ENCODE results near the gene RAVER1.

RAVER1 gene

DNA sequence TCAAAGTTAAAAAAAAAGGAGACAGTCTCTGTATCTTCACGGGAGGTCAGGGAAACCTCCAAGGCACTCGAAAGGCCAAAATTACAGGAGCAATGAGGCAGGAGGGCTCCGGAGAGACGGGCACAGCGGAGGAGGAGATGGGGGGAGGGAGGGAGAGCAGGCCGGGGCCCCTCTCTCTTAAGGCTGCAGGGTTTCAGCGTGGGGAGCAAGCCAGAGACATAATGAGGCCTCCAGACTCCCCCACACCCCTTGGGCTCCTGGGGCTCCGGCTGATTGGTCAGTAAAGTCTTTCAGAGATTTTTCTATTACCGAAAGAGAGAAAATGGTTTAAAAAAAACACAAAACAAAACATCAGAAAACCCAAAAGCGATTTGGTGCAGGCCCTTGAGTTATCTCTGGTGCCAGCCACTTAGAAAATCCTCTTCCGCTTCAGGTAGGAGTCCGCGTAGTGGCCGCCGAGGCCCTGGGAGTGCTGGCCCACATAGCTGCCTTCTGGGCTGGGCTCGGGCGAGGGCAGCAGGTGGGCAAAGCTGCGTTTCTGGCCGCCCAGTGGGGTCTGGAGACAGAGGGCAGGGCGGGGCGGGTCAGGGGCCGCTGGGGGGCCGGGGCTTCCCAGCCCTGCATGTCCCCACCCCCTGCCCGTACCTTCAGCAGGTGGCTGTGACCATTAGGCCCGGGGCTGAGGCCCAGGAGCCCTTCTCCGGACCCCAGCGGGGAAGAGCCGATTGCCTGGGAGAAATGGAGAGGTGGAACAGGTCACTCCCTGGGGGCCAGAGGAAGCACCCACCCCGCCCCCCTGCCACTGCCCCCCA lies 16.1 kb downstream of the RAVER1 start:
- no peak for DNase-seq (ENCODE audit: low read depth)
- H3K4me3 ChIP-seq (ENCODE audit: low read depth, low read length), result no peak overlapping the region
- TF ChIP-seq CTCF (IDR thresholded peaks at IDR 0.05; ENCODE audit: control insufficient read depth, extremely low read depth, insufficient read depth), result no peak

DNA sequence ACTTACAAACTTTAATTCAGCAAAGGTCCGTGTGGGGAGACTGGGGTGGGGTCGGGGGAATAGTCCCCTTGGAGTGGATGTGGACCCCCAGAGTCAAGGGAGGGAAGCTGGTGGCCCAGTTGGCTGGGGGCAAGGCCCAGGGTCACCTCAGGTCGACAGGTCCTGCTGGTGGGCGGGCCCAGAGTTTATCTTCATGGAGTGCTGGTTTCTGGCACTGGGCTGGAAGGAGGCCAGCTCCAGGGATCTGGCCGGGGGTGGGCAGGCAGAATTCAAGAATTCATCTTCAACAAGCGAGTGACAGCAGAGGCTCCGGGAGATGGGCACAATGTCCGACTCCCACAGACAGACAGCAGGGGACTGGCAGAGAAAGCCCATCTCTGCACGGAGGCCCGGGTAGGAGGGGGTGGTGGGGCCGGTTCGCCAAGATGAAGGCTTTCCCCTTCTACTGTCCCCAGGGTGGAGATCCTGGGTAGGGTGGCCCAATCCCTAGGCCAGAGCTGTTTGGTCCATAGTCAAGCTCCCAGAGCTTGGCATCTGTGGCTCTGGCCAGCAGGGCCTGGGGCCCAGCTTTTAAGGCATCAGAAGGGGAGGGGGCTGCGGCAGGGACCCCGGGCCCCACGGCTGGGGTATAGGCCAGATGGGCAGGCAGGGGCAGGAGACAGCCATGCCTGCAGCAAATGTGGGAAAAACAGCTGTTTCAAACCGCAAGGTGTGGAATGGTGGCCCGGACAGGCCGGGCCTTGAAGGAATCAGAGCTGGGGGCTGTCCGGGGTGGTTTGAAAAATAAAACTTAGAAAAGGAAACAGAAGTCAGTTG lies 16.9 kb downstream of the RAVER1 start:
- TF ChIP-seq CTCF (IDR thresholded peaks at IDR 0.05; ENCODE audit: control insufficient read depth, extremely low read depth, insufficient read depth), result no peak
- no peak for DNase-seq (ENCODE audit: low read depth)
- H3K4me3 ChIP-seq (ENCODE audit: low read depth, low read length), result peak overlapping the region; percentile 74

DNA sequence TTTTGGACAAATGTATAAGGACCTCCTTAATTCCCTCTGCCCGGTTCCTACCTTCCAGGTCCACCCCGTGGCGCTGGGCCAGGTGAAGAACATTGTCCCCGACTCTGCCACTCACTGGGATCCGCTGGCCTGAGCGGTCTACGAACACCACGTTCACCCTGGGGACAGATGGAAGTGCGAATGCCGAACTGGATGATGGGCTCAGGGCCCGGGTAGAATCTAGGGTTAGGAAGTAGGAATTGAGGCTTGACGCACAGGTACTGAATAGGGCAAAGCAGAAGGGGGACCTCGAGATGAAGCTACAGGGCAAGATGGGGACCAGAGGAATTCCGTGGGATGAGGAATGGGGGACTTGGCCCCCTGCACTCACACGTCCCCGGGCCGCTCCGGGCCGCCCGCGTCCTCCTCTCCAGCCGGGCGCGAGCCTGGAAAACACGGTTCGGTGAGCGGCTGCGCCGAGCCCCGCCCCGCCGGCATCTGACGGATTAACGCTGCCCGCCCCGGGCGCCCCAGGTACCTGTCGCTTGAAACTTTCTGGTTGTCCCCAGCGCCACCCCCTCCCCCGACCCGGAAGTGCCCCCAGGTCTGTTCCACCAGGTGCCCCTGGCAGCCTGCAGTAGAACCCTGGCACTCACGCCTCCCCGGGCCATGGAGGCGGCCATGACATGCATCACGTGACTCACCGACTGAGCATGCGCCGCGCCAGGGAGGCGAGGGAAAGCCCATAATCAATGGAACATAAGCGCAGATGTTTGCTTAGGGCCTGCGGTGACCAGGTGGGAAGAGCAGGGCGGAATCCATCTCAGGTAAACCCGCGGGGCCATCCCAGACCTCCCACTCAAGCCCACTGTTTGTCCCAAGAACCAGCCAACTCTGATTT lies 17.8 kb downstream of the RAVER1 start, which contains the start of gene FDX2:
Gene FDX2 (minus strand): TSS at position 681 of the 880 bp plus-strand sequence. CDS start 19 bp downstream, at position 662.
- TF ChIP-seq CTCF (IDR thresholded peaks at IDR 0.05; ENCODE audit: control insufficient read depth, extremely low read depth, insufficient read depth), result no peak
- peak; percentile 57 for DNase-seq (ENCODE audit: low read depth)
- H3K4me3 ChIP-seq (ENCODE audit: low read depth, low read length), result peak within 1 kb of the TSS; percentile 74

- no peak for DNase-seq (ENCODE audit: low read depth)
These were observed 23.9 kb downstream of the RAVER1 start, which contains the start of gene ZGLP1 for GRCh38 chr19:10309423-10309822. ZGLP1 (minus strand) TSS chr19:10309815.

GRCh38 chr19:10306327-10306726 lies 27.0 kb downstream of the RAVER1 start:
- no peak overlapping the region for H3K4me3 ChIP-seq (ENCODE audit: low read depth, low read length)
- no peak for DNase-seq (ENCODE audit: low read depth)
- TF ChIP-seq CTCF (IDR thresholded peaks at IDR 0.05; ENCODE audit: control insufficient read depth, extremely low read depth, insufficient read depth), result no peak

More at GRCh38 chr19:10309423-10309822, 23.9 kb downstream of the RAVER1 start, which contains the start of gene ZGLP1:
- TF ChIP-seq CTCF (IDR thresholded peaks at IDR 0.05; ENCODE audit: control insufficient read depth, extremely low read depth, insufficient read depth), result no peak
- H3K4me3 ChIP-seq (ENCODE audit: low read depth, low read length), result no peak within 1 kb of the TSS

DNA sequence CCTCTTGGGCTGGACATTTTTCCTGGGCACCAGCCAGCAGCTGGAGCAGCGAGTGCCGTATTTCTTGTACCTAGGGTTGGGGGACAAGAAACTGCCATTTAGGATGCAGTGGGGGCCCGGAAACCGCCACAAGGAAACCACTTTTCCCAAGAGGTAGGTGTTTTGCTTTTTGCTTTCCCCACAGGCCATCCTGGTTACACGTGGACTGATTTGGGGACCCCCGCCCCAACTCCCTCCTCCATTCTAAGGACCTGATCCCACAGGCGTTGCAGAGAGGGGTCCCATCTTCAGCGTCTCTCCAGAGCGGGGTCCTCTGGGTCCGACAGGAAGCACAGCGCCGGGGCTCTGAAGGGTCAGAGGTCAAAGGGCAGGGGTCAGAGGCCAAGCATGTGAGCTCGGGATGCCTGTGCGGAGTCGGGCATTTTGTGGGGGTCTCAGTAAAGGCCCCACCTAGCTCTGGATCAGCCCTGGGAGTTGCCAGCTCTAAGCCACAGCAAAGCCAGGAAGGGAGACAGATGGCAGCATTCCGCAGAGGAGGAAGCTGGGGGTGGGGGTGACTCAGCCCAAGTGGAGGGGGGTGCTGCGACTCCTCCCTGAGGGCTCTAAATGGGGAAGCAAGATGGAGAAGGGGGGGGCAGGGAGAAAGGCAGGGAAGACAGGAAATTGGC lies 28.1 kb downstream of the RAVER1 start:
- H3K4me3 ChIP-seq (ENCODE audit: low read depth, low read length), result no peak overlapping the region
- TF ChIP-seq CTCF (IDR thresholded peaks at IDR 0.05; ENCODE audit: control insufficient read depth, extremely low read depth, insufficient read depth), result no peak
- no peak for DNase-seq (ENCODE audit: low read depth)
